Measurements from ENCODE around the gene RPS6KB2.
"Not testable (repeated sequence)": the region's sequence is repeated elsewhere in the genome, so short reads cannot be mapped to it uniquely, and the experiment has no call there.

RPS6KB2 gene

DNA sequence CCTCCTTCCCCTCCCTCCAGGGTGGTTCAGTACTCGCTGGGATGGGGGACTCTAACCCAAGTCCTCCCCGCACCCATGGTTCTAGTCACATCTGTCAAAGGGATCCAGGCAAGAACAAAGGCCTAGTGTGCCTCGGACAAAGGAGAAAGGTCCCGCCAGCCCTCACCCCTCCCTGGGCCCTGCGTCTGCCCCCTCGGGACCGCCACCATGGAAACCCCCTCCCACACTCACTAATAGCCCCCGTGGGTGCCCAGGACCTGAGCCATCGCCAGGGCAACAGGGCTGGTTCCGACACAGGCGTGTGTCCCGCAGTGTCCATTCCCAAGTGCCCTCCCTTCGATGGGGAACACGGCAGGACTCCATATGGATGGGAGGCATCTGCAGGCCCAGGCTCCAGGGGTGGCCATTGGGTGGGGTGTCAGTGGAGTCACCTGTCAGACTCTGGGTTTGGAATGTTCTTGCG is 17.9 kb upstream of the RPS6KB2 start:
- DNase-seq (ENCODE audit: low read depth in 1 of 2, low spot score in 1 of 2) = no peak

DNA sequence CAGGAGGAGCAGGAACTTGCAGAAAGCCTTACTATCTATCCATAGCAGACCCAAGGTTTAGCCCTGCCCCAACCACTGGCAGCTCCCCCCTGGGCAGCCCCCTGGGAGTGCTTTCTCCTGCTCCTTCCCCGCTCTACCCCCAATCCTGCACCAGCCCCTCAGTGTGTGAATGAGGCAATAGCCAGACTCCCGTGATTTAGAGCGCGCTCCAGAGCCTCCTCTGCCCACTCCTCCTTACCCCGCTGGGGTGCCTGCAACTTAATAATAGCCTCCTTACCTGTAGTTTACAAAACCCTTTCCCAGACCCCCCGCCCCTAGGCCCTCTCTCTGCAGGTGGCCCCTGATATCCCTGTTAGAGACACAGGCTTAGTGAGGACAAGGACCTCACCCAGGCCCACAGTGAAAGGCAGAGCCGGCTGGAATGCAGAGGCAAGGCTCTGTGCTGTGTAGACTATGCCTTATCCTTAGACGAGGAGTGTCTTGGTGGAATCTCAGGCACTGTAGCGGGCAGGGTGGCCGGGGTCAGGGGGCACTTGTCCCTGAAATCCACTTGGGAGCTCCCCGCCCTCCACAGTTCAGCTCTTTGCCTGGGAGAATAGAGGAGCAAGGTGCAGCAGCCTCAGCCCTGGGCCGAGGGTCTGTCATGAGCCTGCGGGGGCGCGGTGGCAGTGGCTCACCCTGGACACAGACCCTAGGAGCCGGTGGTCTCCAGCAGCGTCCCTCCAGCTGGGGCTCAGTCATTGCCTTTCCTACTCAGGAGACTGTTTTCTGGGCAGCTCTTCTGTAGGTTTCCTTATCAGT is 17.1 kb upstream of the RPS6KB2 start:
- no peak for DNase-seq (ENCODE audit: low read depth in 1 of 2, low spot score in 1 of 2)

DNA sequence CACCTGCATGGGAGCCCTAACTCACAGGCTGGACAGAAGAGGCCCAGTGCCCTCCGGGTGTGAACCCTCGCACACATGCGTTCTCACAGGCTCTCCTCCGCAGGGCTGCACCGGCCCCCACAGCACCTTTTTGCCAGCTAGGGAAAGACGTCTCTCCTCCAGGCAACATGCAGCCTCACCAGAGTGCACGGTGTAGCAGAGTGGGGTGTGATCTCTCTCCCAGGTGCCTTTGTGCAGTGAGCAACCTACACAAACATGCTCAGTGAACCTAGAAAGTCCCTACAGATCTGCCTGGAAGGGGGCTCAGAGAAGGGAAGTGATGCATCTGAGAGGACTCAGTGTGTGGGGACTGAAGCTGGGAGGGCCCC is 16.5 kb upstream of the RPS6KB2 start:
- no peak for DNase-seq (ENCODE audit: low read depth in 1 of 2, low spot score in 1 of 2)

DNA sequence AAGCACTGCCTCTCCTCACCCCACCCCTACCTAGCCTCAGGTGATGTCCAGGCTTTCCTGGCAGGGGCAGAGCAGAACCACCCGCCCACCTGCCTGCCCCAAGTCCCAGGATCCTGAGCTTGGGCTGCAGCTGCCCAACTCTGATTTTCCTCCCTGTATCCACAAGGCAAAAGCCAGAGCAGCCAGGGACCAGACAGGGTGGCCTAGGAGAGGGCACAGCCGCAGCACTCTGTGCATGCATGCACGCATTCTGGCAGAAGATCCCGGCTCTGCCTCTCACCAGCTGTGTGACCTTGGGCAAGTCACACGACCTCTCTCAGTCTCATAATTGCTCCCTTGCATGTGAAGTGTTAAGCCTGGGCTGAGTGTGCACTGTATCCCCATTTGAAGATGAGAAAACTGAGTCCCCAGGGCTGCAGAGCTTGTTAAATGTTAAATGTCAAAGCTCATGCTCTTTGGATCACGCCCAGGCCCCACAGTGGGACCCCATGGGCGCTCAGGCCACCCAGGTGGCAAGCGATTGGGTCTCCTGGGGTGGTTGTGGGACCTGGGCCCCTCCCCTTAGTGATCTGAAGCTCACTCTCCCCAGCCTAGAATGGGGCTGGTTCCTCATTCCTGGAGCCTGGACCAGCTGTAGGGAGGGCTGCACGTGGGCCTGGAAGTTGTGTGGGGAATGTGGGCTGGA is 15.7 kb upstream of the RPS6KB2 start:
- no peak for DNase-seq (ENCODE audit: low read depth in 1 of 2, low spot score in 1 of 2)

DNA sequence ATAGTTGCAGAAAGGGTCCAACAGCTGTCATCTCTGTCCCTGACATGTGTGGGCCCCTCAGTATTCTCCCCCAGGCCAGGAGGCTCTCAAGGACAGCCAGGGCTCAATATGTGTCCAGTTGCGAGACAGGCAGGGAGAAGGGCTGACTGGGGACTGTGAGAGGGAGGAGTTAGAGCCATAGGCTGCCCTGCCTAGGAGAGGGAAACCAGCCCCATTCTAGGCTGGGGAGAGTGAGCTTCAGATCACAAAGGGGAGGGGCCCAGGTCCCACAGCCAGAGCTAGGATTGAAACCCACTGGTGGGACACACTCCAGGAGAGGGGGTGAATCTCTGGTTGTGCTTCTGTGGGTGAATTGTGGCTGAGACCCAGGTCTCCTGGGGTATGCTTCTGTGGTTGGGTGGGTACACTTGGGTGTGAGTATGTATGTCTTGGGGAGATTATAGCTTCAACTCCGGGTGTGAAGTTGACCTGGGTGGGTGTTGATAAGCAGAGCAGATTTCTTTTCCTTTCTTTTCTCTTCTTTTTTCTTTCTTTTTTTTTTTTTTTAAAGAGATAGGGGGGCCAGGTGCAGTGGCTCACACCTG is 14.9 kb upstream of the RPS6KB2 start:
- DNase-seq (ENCODE audit: low read depth in 1 of 2, low spot score in 1 of 2) = no peak

DNA sequence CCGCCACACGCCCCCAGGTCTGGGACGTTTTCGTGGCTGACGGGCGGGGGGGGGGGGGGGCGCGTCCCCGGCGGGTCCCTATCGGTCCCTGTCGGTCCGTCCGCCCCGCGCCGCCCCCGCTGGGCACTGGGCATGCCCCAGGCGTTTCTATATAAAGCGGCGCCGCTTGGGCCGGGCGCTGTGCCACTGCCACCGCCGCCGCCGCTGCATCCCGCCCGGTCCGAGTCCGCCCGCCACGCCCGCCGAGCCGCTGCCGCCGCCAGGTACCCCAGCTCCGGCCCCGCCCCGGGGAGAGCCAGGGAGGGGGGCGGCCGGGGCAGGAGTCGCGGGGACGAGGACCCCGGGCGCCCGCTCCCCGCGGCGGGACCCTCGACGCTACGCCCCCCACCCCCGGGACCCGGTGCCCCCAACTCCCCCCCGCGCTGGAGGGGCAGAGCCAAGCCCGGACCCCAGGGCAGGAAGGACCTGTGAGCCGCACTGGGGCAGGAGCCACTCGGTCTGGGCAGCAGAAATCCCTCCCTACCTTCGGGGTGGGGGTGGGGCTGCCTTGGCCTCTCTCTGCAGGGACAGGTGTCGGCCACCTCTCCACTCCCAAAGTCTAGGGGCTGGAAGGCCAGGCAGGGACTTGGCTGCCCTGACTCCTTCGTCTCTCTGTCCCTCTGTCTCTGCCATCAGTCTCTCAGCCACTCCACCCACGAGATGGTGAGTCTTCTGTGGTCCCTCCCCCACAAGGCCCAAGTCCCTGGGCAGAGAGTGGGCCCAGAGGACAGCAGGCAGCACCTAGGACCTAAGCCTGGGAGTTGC is 12.6 kb upstream of the RPS6KB2 start, which contains the start of gene CARNS1:
TSS of gene CARNS1 (plus strand) at position 178 of the 804 bp plus-strand sequence. CDS start at position 700, 522 bp downstream.
- DNase-seq (ENCODE audit: low read depth in 1 of 2, low spot score in 1 of 2) = no peak

DNA sequence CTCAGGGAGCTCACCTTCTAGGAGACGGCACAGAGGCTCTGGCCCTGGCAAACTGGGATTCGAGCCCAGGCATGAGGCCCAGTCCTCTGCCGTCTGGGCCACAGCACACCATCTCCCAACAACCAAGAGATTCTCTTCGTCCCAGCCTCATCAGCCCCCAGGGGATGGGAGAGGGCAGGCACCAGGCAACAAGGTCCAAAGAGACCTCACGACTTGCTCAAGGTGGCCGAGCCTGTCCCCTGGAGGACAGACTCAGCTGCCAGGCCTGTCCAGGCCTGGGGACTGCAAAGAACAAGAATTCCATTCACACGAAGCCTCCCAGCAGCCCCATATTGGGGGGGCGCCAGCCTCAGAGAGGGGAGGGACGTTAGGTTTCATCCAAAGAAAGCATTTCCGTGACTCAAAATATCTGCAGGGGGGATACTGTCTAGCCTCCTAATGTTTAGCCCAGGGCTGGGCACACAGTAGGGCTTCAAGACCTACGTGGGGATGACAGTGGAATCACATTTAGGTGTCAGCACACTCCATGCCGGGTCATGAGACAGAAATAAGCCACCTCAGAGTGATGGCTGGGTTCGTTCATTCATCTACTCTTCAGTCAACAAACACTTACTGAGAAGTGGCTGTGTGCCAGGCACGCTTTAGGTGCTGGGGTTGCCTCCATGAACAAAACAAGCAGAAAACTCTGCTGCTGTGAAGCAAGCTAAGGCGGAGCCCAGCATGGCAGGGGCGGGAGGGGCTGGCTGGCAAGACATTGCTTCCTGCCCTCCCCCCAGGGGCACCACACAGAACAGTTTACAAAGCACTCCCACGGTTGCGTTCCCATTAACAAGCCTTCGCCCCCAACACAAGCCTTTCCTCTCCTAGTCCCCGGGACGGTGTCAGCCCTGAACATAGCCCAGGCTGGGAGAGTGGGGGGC is 11.6 kb upstream of the RPS6KB2 start:
- DNase-seq (ENCODE audit: low read depth in 1 of 2, low spot score in 1 of 2) = peak in 1 of 2 donors; percentile 74

DNA sequence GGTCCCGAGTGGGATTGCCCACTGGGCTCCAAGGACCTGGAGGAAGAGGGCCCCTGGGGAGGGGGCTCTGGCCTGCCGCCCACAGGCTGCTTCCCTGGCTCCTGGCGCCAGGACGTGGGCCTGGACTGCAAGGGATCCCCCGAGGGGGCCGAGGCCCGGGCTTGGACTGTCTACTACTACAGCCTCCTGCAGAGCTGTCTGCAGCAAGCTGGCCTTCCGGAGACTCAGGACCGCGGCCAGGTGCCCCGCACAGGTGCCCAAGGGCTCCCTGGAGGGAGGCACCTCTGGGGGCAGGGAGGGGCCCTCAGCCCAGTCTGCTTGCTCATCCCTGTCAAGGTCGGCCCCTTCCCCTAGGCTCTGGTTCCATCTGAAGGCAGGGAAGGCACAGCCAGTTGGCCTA is 10.9 kb upstream of the RPS6KB2 start:
- no peak for DNase-seq (ENCODE audit: low read depth in 1 of 2, low spot score in 1 of 2)

DNA sequence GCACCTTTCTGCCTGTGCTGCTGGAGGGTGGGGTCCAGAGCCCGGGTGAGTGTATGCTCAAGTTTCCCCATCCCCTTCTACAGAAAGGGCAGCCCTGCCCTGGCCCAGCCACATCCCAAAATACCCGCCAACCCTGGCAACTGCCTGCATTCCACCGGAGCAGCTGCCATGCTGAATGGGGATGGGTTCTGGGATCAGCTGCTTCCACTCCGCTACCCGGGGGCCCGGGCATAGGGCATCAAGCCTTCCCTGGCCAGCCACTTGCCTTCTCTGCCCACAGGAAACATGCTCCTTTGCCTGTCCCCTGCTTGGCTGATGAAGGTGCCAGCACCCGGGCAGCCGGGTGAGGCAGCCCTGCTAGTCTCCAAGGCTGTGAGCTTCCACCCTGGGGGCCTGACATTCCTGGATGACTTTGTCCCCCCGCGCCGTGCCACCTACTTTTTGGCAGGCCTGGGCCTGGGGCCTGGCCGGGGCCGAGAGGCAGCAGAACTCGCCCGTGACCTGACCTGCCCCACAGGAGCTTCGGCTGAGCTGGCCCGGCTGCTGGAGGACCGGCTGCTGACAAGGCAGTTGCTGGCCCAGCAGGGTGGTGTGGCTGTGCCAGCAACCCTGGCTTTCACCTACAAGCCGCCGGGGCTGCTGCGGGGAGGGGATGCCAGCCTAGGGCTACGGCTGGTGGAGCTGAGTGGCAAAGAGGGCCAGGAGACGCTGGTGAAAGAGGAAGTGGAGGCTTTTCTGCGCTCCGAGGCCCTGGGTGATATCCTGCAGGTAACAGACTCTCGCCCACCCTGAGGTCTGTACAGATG is 9.6 kb upstream of the RPS6KB2 start:
- no peak for DNase-seq (ENCODE audit: low read depth in 1 of 2, low spot score in 1 of 2)

DNA sequence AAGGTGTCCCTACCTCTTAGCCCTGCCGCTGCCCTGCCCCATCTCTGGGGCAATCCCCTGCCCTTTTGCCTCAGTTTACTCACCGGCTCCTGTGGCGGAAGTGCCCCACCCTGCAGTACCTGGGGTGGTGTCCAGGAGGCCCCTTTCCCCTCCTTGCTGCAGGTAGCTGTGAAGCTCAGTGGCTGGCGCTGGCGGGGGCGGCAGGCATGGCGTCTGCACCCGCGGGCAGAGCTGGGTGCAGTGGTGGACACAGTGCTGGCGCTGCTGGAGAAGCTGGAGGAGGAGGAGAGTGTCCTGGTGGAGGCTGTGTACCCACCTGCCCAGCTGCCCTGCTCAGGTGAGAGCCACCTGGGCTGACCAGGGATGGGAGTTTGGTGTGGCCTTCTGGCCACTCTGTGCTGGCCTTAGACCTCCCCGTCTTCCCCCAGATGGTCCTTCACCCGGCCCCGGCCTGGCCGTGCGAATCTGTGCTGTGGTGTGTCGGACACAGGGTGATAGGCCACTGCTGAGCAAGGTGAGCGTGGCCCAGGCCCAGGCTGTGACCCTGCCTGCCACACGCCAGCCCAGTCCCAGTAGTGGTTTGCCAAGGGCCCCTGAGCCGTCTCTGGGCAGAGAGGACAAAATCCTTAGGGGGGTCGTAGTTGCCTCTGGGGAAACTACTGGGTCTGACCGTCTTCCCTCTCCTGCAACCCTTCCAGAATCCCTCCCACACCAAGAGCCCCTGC is 8.8 kb upstream of the RPS6KB2 start:
- no peak for DNase-seq (ENCODE audit: low read depth in 1 of 2, low spot score in 1 of 2)

DNA sequence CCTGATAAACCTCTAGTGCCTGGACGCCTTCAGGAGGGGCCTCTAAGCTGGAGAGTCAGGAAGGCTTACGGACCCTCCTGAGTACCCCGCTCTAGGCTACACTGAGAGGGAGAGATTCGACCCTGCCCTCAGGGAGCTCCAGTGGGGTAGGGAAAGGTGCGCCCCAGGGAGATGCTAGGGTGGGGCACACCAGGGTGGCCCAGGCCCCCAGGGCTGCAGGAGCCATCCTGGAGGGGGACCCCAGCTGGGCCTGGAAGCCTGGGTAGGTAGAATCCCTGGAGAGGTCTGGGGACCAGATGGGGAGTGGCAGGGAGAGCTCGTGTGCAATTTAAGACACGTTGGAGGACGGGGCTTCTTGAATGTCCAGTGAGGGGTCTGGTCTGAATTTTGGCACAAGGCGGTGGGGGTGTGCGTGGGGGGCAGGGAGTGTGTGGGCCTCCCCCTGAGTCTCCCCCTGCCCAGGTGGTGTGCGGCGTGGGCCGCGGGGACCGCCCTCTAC is 8.1 kb upstream of the RPS6KB2 start:
- no peak for DNase-seq (ENCODE audit: low read depth in 1 of 2, low spot score in 1 of 2)

DNA sequence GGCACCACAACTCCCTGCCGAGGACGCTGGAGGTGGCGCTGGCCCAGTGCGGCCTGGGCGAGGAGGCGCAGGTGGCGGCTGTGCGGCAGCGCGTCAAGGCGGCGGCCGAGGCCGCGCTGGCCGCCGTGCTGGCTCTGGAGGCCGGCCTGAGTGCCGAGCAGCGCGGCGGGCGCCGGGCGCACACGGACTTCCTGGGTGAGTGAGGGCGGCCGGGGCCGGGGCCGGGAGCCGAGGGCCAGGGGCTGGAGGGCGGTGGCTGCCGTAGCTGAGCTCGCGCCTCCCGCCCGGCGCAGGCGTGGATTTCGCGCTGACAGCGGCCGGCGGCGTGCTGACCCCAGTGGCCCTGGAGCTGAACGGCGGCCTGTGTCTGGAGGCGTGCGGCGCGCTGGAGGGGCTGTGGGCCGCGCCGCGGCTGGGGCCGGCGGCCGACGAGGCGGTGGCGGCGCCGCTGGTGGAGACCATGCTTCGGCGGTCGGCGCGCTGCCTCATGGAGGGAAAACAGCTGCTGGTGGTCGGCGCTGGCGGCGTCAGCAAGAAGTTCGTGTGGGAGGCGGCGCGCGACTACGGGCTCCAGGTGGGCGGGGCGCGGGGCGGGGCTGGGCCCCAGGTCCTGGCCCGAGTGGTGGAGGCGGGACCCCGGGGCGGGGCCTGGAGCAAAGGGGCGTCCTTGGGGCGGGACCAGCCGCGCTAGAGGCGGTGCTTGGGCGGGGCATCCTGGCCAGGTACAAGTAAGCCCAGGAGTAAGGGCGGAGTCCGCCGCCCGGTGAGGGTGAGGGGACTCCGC is 7.5 kb upstream of the RPS6KB2 start:
- DNase-seq (ENCODE audit: low read depth in 1 of 2, low spot score in 1 of 2) = peak; percentile 99 to 100

DNA sequence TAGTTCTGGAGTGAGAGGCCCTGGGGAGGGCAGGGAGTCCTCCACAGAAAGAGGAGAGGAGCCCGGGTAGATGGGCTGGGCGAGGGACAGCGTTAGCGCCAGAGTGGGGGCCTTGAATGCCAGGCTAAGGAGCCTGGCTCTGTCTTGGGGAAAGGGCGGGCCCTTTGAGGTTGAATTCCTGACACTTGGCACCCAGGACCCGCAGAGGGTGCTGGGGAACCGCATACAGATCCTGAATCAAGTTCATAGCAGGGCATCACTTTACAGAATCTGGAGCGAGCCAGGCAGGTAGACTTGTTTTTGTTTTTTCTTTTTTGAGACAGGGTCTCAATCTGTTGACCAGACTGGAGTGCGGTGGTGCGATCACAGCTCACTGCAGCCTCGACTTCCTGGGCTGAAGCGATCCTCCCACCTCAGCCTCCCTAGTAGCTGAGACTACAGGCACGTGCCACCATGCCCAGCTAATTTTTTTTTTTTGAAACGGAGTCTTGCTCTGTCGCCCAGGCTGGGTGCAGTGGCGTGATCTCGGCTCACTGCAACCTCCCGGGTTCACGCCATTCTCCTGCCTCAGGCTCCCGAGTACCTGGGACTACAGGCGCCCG is 6.8 kb upstream of the RPS6KB2 start:
- DNase-seq (ENCODE audit: low read depth in 1 of 2, low spot score in 1 of 2) = no peak

DNA sequence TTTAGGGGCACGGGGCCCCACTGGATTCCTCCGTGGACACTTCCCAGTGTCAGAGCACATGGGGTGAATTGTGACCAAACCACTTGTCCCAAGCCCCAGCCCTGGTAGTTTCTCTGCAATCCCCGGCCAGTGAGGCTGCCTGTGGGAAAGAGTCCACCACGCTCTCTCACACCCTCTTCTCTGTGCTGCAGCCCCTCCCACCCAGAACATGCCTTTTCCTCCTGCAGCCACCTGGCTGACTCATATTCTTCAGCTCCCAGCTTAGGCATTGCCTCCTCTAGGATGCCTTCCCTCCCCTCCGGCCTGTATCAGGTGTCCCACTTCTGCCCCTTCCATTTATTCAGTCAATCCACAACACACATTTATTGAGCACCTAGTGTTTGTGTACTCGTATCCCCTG is 5.4 kb upstream of the RPS6KB2 start:
- DNase-seq (ENCODE audit: low read depth in 1 of 2, low spot score in 1 of 2) = no peak

DNA sequence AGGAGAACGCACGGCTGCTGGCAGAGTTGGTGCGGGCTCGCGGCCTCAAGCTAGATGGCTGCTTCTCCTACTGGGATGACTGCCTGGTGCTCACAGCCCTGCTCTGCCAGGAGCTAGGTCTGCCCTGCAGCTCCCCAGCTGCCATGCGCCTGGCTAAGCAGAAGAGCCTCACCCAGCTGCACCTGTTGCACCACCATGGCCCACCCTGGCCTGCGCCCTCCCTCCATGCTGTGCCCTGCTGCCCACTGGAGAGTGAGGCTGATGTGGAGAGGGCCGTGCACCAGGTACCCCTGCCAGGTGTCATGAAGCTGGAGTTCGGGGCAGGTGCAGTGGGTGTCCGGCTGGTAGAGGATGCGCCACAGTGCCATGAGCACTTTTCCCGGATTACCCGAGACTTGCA is 4.8 kb upstream of the RPS6KB2 start:
- no peak for DNase-seq (ENCODE audit: low read depth in 1 of 2, low spot score in 1 of 2)

DNA sequence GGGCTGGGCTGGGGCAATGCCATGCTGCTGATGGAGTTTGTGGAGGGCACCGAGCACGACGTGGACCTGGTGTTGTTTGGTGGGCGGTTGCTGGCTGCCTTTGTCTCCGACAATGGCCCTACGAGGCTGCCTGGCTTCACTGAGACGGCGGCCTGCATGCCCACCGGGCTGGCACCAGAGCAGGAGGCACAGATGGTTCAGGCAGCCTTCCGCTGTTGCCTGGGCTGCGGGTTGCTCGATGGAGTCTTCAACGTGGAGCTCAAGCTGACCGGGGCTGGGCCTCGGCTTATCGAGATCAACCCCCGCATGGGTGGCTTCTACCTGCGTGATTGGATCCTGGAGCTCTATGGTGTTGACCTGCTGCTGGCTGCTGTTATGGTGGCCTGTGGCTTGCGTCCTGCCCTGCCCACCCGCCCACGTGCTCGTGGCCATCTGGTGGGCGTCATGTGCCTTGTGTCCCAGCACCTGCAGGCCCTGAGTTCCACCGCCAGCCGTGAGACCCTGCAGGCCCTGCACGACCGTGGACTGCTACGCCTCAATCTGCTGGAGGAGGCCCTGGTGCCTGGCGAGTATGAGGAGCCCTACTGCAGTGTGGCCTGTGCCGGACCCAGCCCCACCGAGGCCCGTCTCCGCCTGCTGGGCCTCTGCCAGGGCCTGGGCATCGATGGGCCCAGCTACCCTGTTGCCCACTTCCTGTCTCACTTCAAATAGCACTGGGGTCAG is 4.2 kb upstream of the RPS6KB2 start:
- DNase-seq (ENCODE audit: low read depth in 1 of 2, low spot score in 1 of 2) = no peak

DNA sequence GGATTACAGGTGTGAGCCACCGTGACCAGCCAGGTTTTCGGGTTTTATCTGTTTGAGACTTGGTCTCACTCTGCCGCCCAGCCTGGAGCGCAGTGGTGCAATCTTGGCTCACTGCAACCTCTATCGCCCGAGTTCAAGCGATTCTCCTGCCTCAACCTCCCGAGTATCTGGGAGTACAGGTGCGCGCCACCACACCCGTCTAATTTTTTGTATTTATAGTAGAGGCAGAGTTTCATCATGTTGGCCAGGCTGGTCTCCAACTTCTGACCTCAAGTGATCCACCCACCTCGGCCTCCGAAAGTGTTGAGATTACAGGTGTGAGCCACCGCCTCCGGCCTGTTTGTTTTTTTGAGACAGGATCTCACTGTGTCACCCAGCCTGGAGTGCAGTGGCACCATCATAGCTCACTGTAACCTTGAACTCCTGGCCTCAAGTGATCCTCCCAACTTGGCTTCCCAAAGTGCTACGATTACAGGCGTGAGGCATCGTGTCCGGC is 882 bp upstream of the RPS6KB2 start:
- not testable (repeated sequence) for DNase-seq (ENCODE audit: low read depth in 1 of 2, low spot score in 1 of 2)

Measured in stimulated activated CD4-positive, alpha-beta T cell treated with anti-CD3 and anti-CD28 coated beads, Interleukin-15, amount 100 ng/mL, for 1 hour (primary cell).